ENCODE results near the gene GPR35.
"Not testable (repeated sequence)": the region's sequence is repeated elsewhere in the genome, so short reads cannot be mapped to it uniquely, and the experiment has no call there.

Gene GPR35

GRCh38 chr2:240603081-240603835 lies 22.0 kb upstream of the GPR35 start:
- no peak for DNase-seq (ENCODE audit: low read depth in 2 of 2)

GRCh38 chr2:240603846-240604245 lies 21.4 kb upstream of the GPR35 start:
- DNase-seq (ENCODE audit: low read depth in 2 of 2): no peak

GRCh38 chr2:240604291-240604938 lies 20.9 kb upstream of the GPR35 start:
- no peak for DNase-seq (ENCODE audit: low read depth in 2 of 2)

DNA sequence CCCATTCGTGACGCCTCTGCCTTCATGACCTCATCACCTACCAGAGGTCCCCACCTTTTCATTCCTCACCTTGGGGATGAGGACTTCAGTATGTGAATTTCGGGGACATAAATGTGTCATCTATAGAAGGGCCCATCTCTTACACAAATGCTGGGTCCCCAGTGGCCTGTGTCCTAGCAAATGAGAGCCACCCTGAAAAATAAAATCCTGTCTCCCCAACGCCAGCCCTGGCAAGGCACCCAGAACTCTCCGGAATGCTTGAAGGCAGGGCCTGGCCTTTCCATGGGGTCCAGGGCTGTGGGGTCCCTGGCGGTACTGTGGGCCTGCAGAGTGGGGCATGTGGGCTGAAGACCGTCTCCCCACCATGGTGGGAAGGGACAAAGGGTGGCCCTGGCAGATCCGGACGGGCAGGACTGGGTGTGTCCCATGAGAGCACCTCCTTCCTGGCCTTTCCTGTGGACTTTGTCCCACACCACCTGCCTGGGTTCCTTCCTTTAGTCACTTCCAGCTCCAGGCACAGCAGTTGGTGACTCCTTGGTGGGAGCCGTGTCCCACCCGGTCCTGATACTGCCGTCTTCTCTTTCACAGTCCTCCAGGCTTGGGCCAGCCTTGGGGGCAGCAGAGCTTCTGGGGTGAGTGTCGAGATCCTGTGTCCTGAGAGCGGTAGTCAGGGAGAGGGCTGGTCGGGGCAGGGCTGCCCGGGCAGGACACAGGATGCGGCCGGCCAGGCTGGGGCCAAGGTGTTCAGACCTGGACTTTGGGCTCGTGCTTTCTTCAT lies 20.2 kb upstream of the GPR35 start:
- no peak for DNase-seq (ENCODE audit: low read depth in 2 of 2)

- DNase-seq (ENCODE audit: low read depth in 2 of 2): no peak
These were observed 19.2 kb upstream of the GPR35 start for GRCh38 chr2:240605867-240606743.

GRCh38 chr2:240611601-240612210 lies 13.6 kb upstream of the GPR35 start:
- DNase-seq (ENCODE audit: low read depth in 2 of 2): no peak

DNA sequence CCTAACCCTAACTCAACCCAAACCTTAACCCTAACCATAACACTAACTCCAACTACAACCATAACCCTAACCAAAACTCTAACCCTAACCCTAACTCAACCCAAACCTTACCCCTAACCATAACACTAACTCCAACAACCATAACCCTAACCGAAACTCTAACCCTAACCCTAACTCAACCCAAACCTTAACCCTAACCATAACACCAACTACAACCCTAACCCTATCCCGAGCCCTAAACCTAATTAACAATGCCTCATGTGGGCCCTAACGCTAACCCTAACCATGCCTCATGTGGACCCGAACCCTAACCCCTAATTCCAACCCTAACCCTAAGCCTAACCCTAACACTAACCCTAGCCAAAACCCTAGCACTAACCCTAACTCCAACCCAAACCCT lies 11.5 kb upstream of the GPR35 start:
- no peak for DNase-seq (ENCODE audit: low read depth in 2 of 2)

- no peak for DNase-seq (ENCODE audit: low read depth in 2 of 2)
These were observed 10.9 kb upstream of the GPR35 start for GRCh38 chr2:240614391-240614790.

DNA sequence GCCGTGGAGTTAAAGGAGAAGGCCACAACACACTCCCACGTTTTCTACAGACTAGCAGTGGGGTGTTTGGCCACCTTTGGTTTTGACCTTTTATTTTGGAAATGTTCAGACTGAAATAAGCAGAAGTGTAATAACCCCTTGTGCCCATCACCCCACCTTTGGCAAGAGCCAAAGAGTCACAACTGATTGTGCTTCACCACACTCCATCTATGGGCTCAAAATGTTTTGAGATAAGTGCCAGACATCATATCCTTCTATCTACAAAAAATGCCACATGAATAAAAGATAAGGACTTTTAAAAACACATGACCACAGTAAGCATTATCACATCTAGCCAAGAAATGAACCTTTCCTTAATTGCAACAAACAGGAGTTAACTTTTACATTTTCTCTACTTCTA lies 9.9 kb upstream of the GPR35 start:
- DNase-seq (ENCODE audit: low read depth in 2 of 2): no peak

GRCh38 chr2:240615820-240616547 lies 9.3 kb upstream of the GPR35 start:
- no peak for DNase-seq (ENCODE audit: low read depth in 2 of 2)

DNA sequence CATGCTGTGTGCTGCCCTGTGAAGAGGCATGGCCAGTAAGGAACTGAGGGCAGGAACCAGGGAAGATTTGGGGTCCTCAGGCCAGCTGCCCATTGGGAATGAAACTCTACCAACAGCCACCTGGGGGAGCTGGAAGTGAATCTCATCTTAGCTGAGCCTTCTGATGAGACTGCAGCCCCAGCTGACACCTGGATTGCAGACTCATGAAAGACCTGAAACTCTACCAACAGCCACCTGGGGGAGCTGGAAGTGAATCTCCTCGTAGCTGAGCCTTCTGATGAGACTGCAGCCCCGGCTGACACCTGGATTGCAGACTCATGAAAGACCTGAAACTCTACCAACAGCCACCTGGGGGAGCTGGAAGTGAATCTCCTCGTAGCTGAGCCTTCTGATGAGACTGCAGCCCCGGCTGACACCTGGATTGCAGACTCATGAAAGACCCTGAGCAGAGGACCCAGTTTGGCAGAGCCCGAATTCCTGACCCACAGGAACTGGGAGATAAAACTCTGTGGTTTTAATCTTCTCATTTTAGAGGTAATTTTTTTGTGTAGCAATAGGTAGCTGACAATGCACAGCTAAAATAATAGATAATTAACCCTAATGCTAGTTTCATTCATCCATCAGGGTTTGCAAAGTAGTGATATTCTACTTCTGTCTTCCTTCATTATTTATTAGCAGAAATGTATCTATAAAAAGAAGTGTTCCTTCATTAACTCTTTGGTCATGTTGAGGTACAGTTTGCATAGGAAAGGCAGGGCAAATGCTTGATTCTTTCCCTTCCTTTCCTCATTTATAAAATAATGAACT lies 8.2 kb upstream of the GPR35 start:
- not testable (repeated sequence) for DNase-seq (ENCODE audit: low read depth in 2 of 2)

- DNase-seq (ENCODE audit: low read depth in 2 of 2): no peak
These were observed 6.5 kb upstream of the GPR35 start for GRCh38 chr2:240618776-240619175.

DNA sequence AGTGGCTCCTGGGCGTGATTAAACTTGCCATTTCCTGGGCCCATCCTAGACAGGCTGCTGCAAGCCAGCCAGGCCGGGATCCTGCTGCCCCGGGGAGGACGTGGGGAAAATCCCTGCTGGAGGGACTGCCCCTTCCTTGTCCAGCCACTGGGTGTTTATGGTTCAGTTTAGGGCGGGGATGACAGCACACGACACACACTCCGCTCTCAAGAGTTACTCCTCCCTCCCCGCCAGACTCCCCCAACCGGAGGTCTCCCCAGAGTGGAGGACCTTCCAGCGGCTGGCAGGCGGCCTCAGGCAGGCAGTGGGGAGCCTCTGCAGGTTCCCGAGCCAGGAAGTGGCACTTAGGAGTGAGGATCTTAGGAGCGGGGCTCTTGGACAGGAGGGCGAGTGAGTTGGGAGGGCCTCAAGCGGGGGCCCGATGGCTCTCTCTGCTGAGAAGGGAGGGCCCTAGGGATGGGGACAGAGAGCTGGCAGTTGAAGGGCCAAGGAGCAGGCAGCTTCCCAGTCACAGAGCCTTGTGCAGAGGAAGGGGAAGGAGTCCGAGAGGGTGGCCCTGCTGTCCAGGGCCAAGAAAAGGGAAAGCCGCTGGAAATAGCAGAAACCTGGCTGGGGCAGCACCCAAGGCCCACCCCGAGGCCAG lies 5.7 kb upstream of the GPR35 start:
- DNase-seq (ENCODE audit: low read depth in 2 of 2): no peak

DNA sequence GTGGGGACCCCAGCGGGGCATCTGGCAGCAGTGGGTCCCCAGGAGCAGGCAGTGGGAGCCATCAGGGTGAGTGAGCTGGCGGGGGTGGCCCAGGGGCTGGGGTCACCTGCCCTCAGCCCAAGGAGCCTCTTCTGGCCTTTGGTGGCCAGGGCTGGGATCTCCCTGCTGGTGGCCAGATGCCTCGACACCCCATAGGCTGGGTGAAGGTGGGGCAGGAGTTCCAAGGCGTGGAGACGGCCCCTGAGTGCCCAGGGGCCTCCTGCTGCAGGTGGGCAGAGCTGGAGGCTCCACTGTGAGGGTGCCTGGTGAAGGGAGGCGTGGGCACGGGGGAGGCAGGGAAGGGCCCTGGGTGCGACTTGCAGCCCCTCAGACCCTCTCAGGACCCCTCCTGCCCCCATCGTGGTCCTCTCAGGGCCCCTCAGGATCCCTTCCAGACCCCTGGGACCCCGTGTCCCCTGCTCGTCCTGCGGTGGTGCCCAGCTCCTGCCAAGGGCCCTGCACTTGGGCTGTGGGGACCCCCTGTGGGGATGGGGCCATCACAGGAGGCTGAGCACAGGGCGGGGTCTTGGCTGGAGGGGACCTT lies 5.0 kb upstream of the GPR35 start:
- no peak for DNase-seq (ENCODE audit: low read depth in 2 of 2)

DNA sequence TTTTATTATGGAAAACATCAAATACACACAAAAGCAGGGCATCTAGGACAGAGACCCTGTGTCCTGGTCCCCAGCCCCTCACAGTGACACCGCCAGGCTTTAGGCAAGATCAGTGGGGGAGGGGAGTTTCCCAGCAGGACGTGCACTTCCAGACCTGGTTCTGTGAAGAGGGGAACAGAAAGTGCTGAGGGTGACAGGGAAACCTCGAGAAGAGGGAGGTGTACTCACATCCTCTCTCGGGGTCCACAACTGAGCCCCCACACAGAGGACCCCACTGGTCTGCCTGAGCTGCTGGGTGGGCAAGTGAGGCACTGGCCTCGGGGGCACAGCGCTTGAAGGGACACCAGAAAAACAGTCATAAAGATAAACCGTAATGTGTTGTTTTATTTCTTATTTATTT lies 4.4 kb upstream of the GPR35 start:
- no peak for DNase-seq (ENCODE audit: low read depth in 2 of 2)

GRCh38 chr2:240622060-240622411 lies 3.2 kb upstream of the GPR35 start:
- DNase-seq (ENCODE audit: low read depth in 2 of 2): no peak

- no peak for DNase-seq (ENCODE audit: low read depth in 2 of 2)
These were observed 2.6 kb upstream of the GPR35 start for GRCh38 chr2:240622531-240623235.

- DNase-seq (ENCODE audit: low read depth in 2 of 2): no peak
These were observed 1.7 kb upstream of the GPR35 start for GRCh38 chr2:240623531-240624010.
